ENCODE measurements around the gene CLDN5.

The CLDN5 gene

GRCh38 chr22:19527321-19527721 lies 3.1 kb upstream of the CLDN5 start:
- no peaks in the 10 kb centered on the region for H3K36me3 ChIP-seq (ENCODE audit: insufficient read depth, low read length)
- TF ChIP-seq POLR2AphosphoS5 (IDR thresholded peaks at IDR 0.05; ENCODE audit: borderline replicate concordance, low read depth, low read length), result no peak
- no peaks in the 10 kb centered on the region for H3K9me3 ChIP-seq (ENCODE audit: low read depth, low read length)
- DNase-seq (ENCODE audit: low read depth, low spot score), result no peak
- no peak overlapping the region for H3K4me3 ChIP-seq
- H3K9ac ChIP-seq (ENCODE audit: insufficient read length), result no peak overlapping the region
- H3K27ac ChIP-seq, result no peak overlapping the region

DNA sequence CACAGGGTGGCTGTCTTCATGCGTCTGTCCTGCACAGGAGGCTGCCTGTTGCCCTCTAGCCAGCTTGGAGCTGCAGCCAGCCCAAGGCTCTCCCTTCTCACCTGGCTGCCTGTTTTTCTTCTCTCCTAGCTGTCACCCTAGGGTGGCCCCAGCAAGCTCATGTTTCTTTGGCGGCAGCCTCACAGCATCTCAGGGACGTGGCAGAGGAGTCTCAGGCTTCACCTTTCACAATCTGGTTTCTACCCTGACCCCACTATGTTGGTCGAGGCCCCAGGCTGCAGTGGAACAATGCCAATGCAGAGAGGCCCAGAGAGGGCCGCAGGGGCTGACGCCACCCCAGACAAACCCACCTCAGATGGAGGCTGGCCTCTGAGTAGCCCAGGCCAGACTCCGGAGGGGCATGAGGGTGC lies 2.5 kb upstream of the CLDN5 start:
- Histone ChIP-seq H3K27ac (no peak overlapping the region), H3K4me3 (no peak overlapping the region), H3K36me3 (ENCODE audit: insufficient read depth, low read length) (no peaks in the 10 kb centered on the region), H3K9ac (ENCODE audit: insufficient read length) (no peak overlapping the region), H3K9me3 (ENCODE audit: low read depth, low read length) (no peaks in the 10 kb centered on the region)
- TF ChIP-seq POLR2AphosphoS5 (IDR thresholded peaks at IDR 0.05; ENCODE audit: borderline replicate concordance, low read depth, low read length) (no peak), FOXP2 (optimal IDR thresholded peaks at IDR 0.05; ENCODE audit: control extremely low read depth, extremely low read length, insufficient read depth) (no peak), EZH2 (IDR thresholded peaks at IDR 0.05) (no peak)
- DNase-seq (ENCODE audit: low read depth, low spot score), result no peak

- Histone ChIP-seq H3K9me3 (ENCODE audit: low read depth, low read length) (no peaks in the 10 kb centered on the region), H3K36me3 (ENCODE audit: insufficient read depth, low read length) (no peaks in the 10 kb centered on the region), H3K27ac (no peak overlapping the region), H3K9ac (ENCODE audit: insufficient read length) (no peak overlapping the region), H3K4me3 (no peak overlapping the region)
- no peak for DNase-seq (ENCODE audit: low read depth, low spot score)
- TF ChIP-seq EZH2 (IDR thresholded peaks at IDR 0.05), result no peak
- TF ChIP-seq POLR2AphosphoS5 (IDR thresholded peaks at IDR 0.05; ENCODE audit: borderline replicate concordance, low read depth, low read length), result no peak
- TF ChIP-seq FOXP2 (optimal IDR thresholded peaks at IDR 0.05; ENCODE audit: control extremely low read depth, extremely low read length, insufficient read depth), result no peak
These were observed 2.0 kb upstream of the CLDN5 start for GRCh38 chr22:19526076-19526701.

- Histone ChIP-seq H3K9me3 (ENCODE audit: low read depth, low read length) (no peaks in the 10 kb centered on the region), H3K27ac (no peak overlapping the region), H3K9ac (ENCODE audit: insufficient read length) (no peak overlapping the region), H3K36me3 (ENCODE audit: insufficient read depth, low read length) (no peaks in the 10 kb centered on the region), H3K4me3 (no peak overlapping the region)
- DNase-seq (ENCODE audit: low read depth, low spot score), result no peak
- TF ChIP-seq FOXP2 (optimal IDR thresholded peaks at IDR 0.05; ENCODE audit: control extremely low read depth, extremely low read length, insufficient read depth), result no peak
- no peak for TF ChIP-seq POLR2AphosphoS5 (IDR thresholded peaks at IDR 0.05; ENCODE audit: borderline replicate concordance, low read depth, low read length)
- TF ChIP-seq EZH2 (IDR thresholded peaks at IDR 0.05), result no peak
These were observed 1.5 kb upstream of the CLDN5 start for GRCh38 chr22:19525666-19526065.

GRCh38 chr22:19525116-19525660 lies 978 bp upstream of the CLDN5 start:
- no peak overlapping the region for H3K9ac ChIP-seq (ENCODE audit: insufficient read length)
- TF ChIP-seq POLR2AphosphoS5 (IDR thresholded peaks at IDR 0.05; ENCODE audit: borderline replicate concordance, low read depth, low read length), result no peak
- TF ChIP-seq EZH2 (IDR thresholded peaks at IDR 0.05), result no peak
- no peak for TF ChIP-seq FOXP2 (optimal IDR thresholded peaks at IDR 0.05; ENCODE audit: control extremely low read depth, extremely low read length, insufficient read depth)
- no peak overlapping the region for H3K27ac ChIP-seq

GRCh38 chr22:19523240-19524169 lies 705 bp downstream of the CLDN5 start:
- H3K4me3 ChIP-seq, result peak overlapping the region; percentile 68
- H3K9ac ChIP-seq (ENCODE audit: insufficient read length), result no peak overlapping the region

More at GRCh38 chr22:19525116-19525660, 978 bp upstream of the CLDN5 start:
- Histone ChIP-seq H3K9me3 (ENCODE audit: low read depth, low read length) (no peaks in the 10 kb centered on the region), H3K4me3 (no peak overlapping the region; the same call in 1 of the 2 replicates), H3K36me3 (ENCODE audit: insufficient read depth, low read length) (no peaks in the 10 kb centered on the region)
- no peak for DNase-seq (ENCODE audit: low read depth, low spot score)

GRCh38 chr22:19522881-19523239 lies 1.4 kb downstream of the CLDN5 start:
- DNase-seq (ENCODE audit: low read depth, low spot score), result no peak
- Histone ChIP-seq H3K27ac (no peak overlapping the region), H3K36me3 (ENCODE audit: insufficient read depth, low read length) (no peaks in the 10 kb centered on the region), H3K4me3 (no peak overlapping the region), H3K9me3 (ENCODE audit: low read depth, low read length) (no peaks in the 10 kb centered on the region), H3K9ac (ENCODE audit: insufficient read length) (no peak overlapping the region)
- no peak; the same call in 1 of the 2 replicates for TF ChIP-seq POLR2AphosphoS5 (IDR thresholded peaks at IDR 0.05; ENCODE audit: borderline replicate concordance, low read depth, low read length)
- no peak for TF ChIP-seq FOXP2 (optimal IDR thresholded peaks at IDR 0.05; ENCODE audit: control extremely low read depth, extremely low read length, insufficient read depth)
- no peak for TF ChIP-seq EZH2 (IDR thresholded peaks at IDR 0.05)

More at GRCh38 chr22:19523240-19524169, 705 bp downstream of the CLDN5 start:
- Histone ChIP-seq H3K27ac (no peak overlapping the region), H3K36me3 (ENCODE audit: insufficient read depth, low read length) (no peaks in the 10 kb centered on the region), H3K9me3 (ENCODE audit: low read depth, low read length) (no peaks in the 10 kb centered on the region)
- DNase-seq (ENCODE audit: low read depth, low spot score), result no peak
- TF ChIP-seq FOXP2 (optimal IDR thresholded peaks at IDR 0.05; ENCODE audit: control extremely low read depth, extremely low read length, insufficient read depth), result no peak
- no peak; the same call in 1 of the 2 replicates for TF ChIP-seq POLR2AphosphoS5 (IDR thresholded peaks at IDR 0.05; ENCODE audit: borderline replicate concordance, low read depth, low read length)
- TF ChIP-seq EZH2 (IDR thresholded peaks at IDR 0.05), result no peak

DNA sequence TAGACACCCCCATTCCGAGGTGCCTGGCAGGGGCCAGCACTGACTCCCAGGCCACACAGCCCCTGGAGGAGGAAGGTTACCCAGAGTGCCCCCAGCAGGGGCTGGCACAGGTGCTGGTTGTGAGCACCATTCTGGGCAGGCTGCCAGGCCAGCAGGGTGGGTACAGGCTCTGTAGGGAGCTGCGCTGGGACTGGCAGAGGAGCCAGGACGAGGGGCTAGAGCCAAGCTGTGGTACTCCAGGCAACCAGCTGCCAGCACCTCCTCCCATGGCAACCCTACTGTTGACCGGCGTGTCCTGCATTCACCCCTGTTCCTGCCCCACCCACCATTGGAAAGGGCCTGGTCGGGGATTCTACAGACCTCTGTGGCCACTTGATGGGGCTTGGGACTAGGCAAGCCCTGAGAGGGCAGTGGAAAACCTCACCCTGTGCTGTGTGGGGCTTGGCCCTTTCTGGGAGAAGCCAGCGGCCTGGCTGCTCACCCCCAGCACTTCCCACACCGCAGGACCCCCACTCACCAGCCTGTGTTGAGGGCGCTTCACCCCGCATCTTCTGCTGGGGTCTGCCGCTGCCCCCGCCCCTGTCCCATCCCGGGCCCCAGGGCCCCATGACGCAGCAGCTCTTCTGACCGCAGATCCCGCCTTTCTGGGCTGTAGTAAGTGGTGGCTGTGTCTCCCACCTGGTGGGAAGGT lies 1.9 kb downstream of the CLDN5 start:
- no peaks in the 10 kb centered on the region for H3K36me3 ChIP-seq (ENCODE audit: insufficient read depth, low read length)
- no peaks in the 10 kb centered on the region for H3K9me3 ChIP-seq (ENCODE audit: low read depth, low read length)
- H3K9ac ChIP-seq (ENCODE audit: insufficient read length), result no peak overlapping the region
- no peak overlapping the region for H3K4me3 ChIP-seq
- no peak overlapping the region for H3K27ac ChIP-seq
- TF ChIP-seq EZH2 (IDR thresholded peaks at IDR 0.05), result no peak
- no peak; the same call in 1 of the 2 replicates for TF ChIP-seq POLR2AphosphoS5 (IDR thresholded peaks at IDR 0.05; ENCODE audit: borderline replicate concordance, low read depth, low read length)
- TF ChIP-seq FOXP2 (optimal IDR thresholded peaks at IDR 0.05; ENCODE audit: control extremely low read depth, extremely low read length, insufficient read depth), result no peak
- no peak for DNase-seq (ENCODE audit: low read depth, low spot score)
